Kidney (tissue), 14 donors: ENCODE measurements around the gene RTF1. TPM values are rescaled to one million over a fixed set of nuclear protein-coding genes. Genes with fewer than 3 reads are reported as not detected.

ENCODE experiments used
- DNase-seq, 5 donors: peaks; one replicate each; pipeline ENCODE4 v3.0.0-alpha.2; 2013 to 2020
- FAIRE-seq: peaks from 2 replicates; lab custom pipeline; 2012; peaks lifted over from hg19 to GRCh38; lab: Jason Lieb, UNC
- H3K27ac ChIP-seq, 2 donors: one replicate each; pipeline ENCODE4 v1.7.0; 2013; ENCODE audit warnings: low read depth in 2 of 2, low read length in 2 of 2, inconsistent platforms in 1 of 2
- H3K27me3 ChIP-seq: one replicate; pipeline ENCODE4 v1.7.1; 2013; ENCODE audit warnings: low read length, inconsistent platforms; ENCODE audit not compliant: control insufficient read depth, insufficient read depth
- H3K36me3 ChIP-seq, 3 donors: one replicate each; pipeline versions ENCODE4 v1.7.0 to v1.7.1; 2013; ENCODE audit warnings: low read length in 3 of 3, control low read depth in 1 of 3, inconsistent platforms in 1 of 3; ENCODE audit not compliant: insufficient read depth in 3 of 3, control insufficient read depth in 2 of 3
- H3K4me1 ChIP-seq, 3 donors: one replicate each; pipeline versions ENCODE4 v1.7.0 to v1.7.1; 2013; ENCODE audit warnings: low read length in 3 of 3, inconsistent platforms in 1 of 3, low read depth in 1 of 3; ENCODE audit not compliant: control insufficient read depth in 2 of 3, insufficient read depth in 2 of 3
- H3K4me3 ChIP-seq, 3 donors: one replicate each; pipeline versions ENCODE4 v1.7.0 to v1.8.1; 2013; ENCODE audit warnings: low read length in 3 of 3, control low read depth in 1 of 3, inconsistent platforms in 1 of 3
- H3K9ac ChIP-seq, 3 donors: one replicate each; pipeline versions ENCODE4 v1.7.0 to v1.7.1; 2013; ENCODE audit warnings: low read length in 3 of 3, control low read depth in 1 of 3, inconsistent platforms in 1 of 3
- H3K9me3 ChIP-seq, 3 donors: one replicate each; pipeline versions ENCODE4 v1.7.0 to v1.7.1; 2013; ENCODE audit warnings: low read length in 3 of 3, control low read depth in 1 of 3, inconsistent platforms in 1 of 3; ENCODE audit not compliant: control insufficient read depth in 2 of 3, insufficient read depth in 1 of 3
- CTCF ChIP-seq: IDR thresholded peaks from 3 replicates; pipeline ENCODE4 v1.5.1; 2012; ENCODE audit warnings: mild to moderate bottlenecking, moderate library complexity, borderline replicate concordance; ENCODE audit not compliant: insufficient read depth; ENCODE audit errors: extremely low read depth
- intact Hi-C: fragments of 100-400 bp; cut with DNase I; formaldehyde crosslinking; loops from one replicate; pipeline ENCODE4 v1.11.1; 2022
- polyA plus RNA-seq: library from polyadenylated mRNA; stranded (reverse); fragments of 350-450 nt; fragmentation: Illumina TruSeq; extraction: RNeasy Lipid Tissue Mini Kit (QIAGEN cat#74804); gene quantifications from one replicate; pipeline ENCODE4 v1.2.3, GENCODE V29; 2014; ENCODE audit warnings: low read depth, low replicate concordance; ENCODE audit not compliant: insufficient read depth
- total RNA-seq: library from RNA; stranded (reverse); fragmentation: NEBNext Ultra II Directional; extraction: Animal tissue kit (Norgen Biotek cat#: 25700); gene quantifications from one replicate; pipeline ENCODE4 v1.2.1, GENCODE V29; 2021
- donor health status: control.
- donor health status: control.
- donor health status: control.
- donor health status: control.
- donor health status: control.
- donor health status: DM: yes; HTN: yes; CAD: no.
- donor health status: Normal renal cell carcinoma (clear cell type).

The RTF1 gene
- total and polyA plus RNA-seq, 2 donors from 2014 or later: 14.8 to 29.7 TPM

GRCh38 chr15:41520636-41521035 lies 103.7 kb downstream of the RTF1 start:
- no peak for FAIRE-seq
- Histone ChIP-seq H3K4me1 (no peaks in the 10 kb centered on the region), H3K9me3 (no peaks in the 10 kb centered on the region), H3K9ac (no peak overlapping the region), H3K27me3 (no peaks in the 10 kb centered on the region), H3K27ac (no peak overlapping the region), H3K36me3 (peaks cover 0 to 5% (median 2%) of the 10 kb centered on the region in 3 donors), H3K4me3 (no peak overlapping the region)
- intact Hi-C loops: no loop called here
- no peak for DNase-seq
- no peak for TF ChIP-seq CTCF

GRCh38 chr15:41521614-41522013 lies 104.7 kb downstream of the RTF1 start:
- DNase-seq (no peak), FAIRE-seq (no peak)
- Histone ChIP-seq H3K9ac (no peak overlapping the region), H3K4me3 (no peak overlapping the region), H3K27me3 (no peaks in the 10 kb centered on the region), H3K27ac (no peak overlapping the region), H3K9me3 (no peaks in the 10 kb centered on the region), H3K4me1 (no peaks in the 10 kb centered on the region), H3K36me3 (peaks cover 0 to 8% (median 4%) of the 10 kb centered on the region in 3 donors)
- intact Hi-C loops: no loop called here
- TF ChIP-seq CTCF: no peak

GRCh38 chr15:41523097-41523496 lies 106.2 kb downstream of the RTF1 start:
- no peak overlapping the region for H3K9ac ChIP-seq
- intact Hi-C loops: no loop called here
- H3K27ac ChIP-seq: no peak overlapping the region
- no peaks in the 10 kb centered on the region for H3K27me3 ChIP-seq
- H3K36me3 ChIP-seq: peaks cover 0 to 22% (median 19%) of the 10 kb centered on the region in 3 donors
- TF ChIP-seq CTCF: no peak
- no peak overlapping the region for H3K4me3 ChIP-seq
- DNase-seq (no peak), FAIRE-seq (no peak)
- no peaks in the 10 kb centered on the region for H3K9me3 ChIP-seq
- H3K4me1 ChIP-seq: no peaks in the 10 kb centered on the region

- H3K4me3 ChIP-seq: no peak overlapping the region
- H3K4me1 ChIP-seq: peaks cover 0 to 3% (median 0%) of the 10 kb centered on the region in 3 donors
- intact Hi-C loops: no loop called here
- H3K36me3 ChIP-seq: peaks cover 4 to 44% (median 43%) of the 10 kb centered on the region in 3 donors
- H3K27me3 ChIP-seq: no peaks in the 10 kb centered on the region
- FAIRE-seq: no peak
- no peak overlapping the region for H3K27ac ChIP-seq
- no peak overlapping the region for H3K9ac ChIP-seq
- no peaks in the 10 kb centered on the region for H3K9me3 ChIP-seq
- no peak for DNase-seq
- no peak for TF ChIP-seq CTCF
Measured at GRCh38 chr15:41530363-41530956, 113.6 kb downstream of the RTF1 start.
